IPS-18a (cell line): ENCODE data around the gene SLC15A1.

Source experiments
- H3K27ac ChIP-seq: one replicate; pipeline ENCODE4 v1.5.1; 2013; ENCODE audit warnings: low read length
- H3K27me3 ChIP-seq: one replicate; pipeline ENCODE4 v1.6.1; 2013; ENCODE audit warnings: mild to moderate bottlenecking, low read length; ENCODE audit not compliant: control insufficient read depth, insufficient read depth
- H3K36me3 ChIP-seq: one replicate; pipeline ENCODE4 v1.6.1; 2013; ENCODE audit warnings: low read depth, low read length; ENCODE audit not compliant: control insufficient read depth
- H3K4me1 ChIP-seq: one replicate; pipeline ENCODE4 v1.6.1; 2013; ENCODE audit warnings: low read depth, low read length; ENCODE audit not compliant: control insufficient read depth
- H3K4me3 ChIP-seq: one replicate; pipeline ENCODE4 v1.5.1; 2013; ENCODE audit warnings: low read length
- H3K9ac ChIP-seq: one replicate; pipeline ENCODE4 v1.6.1; 2013; ENCODE audit warnings: mild to moderate bottlenecking, low read length, moderate library complexity
- H3K9me3 ChIP-seq: one replicate; pipeline ENCODE4 v1.6.1; 2013; ENCODE audit warnings: low read depth, low read length; ENCODE audit not compliant: control insufficient read depth

The SLC15A1 gene

DNA sequence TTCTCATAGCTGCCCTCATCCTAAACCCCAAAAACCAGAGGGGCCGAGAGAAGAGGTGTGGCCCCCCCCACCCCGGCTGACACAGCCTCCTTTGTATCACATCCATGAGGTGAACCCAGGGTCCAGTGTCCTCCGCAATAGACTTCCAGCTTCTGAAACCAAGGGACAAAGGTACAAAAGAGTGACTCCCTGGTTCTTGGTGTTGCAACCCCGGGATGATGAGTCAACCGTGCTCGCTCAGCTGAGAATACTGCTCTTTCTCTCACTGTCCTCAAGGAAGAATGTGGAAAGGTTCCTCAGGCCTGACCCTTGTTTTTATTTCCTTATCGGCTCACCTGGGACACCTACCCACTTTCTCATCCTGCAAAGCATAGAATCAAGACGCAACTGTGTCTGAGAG lies 5.5 kb downstream of the SLC15A1 start:
- H3K27ac ChIP-seq, result no peak overlapping the region
- H3K9ac ChIP-seq, result no peak overlapping the region
- peaks cover 5% of the 10 kb centered on the region for H3K4me1 ChIP-seq
- H3K9me3 ChIP-seq, result no peaks in the 10 kb centered on the region
- no peak overlapping the region for H3K4me3 ChIP-seq
- no peaks in the 10 kb centered on the region for H3K36me3 ChIP-seq
- peaks cover 13% of the 10 kb centered on the region for H3K27me3 ChIP-seq

DNA sequence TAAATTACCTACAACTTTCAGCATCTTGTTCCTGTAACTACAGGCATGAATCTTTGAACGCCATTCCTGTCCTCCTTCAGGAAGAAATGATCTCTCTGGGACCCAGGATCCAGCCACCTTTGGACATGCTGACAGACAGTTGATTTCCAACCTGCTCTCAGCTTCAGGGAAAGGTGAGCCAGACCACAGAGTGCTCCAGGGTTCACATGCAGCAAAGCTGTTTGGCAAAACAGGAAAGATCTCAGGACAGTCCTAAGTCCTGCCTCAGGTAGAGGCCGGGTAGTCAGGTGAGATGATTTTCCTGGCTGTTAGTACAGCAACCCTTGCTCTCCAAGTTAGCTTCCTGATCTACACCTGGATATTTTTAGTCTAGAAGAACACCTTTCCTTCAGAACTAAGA lies 9.1 kb downstream of the SLC15A1 start:
- H3K27ac ChIP-seq, result no peak overlapping the region
- no peaks in the 10 kb centered on the region for H3K4me1 ChIP-seq
- H3K4me3 ChIP-seq, result no peak overlapping the region
- peaks cover 10% of the 10 kb centered on the region for H3K9me3 ChIP-seq
- H3K9ac ChIP-seq, result no peak overlapping the region
- no peaks in the 10 kb centered on the region for H3K36me3 ChIP-seq
- H3K27me3 ChIP-seq, result no peaks in the 10 kb centered on the region

DNA sequence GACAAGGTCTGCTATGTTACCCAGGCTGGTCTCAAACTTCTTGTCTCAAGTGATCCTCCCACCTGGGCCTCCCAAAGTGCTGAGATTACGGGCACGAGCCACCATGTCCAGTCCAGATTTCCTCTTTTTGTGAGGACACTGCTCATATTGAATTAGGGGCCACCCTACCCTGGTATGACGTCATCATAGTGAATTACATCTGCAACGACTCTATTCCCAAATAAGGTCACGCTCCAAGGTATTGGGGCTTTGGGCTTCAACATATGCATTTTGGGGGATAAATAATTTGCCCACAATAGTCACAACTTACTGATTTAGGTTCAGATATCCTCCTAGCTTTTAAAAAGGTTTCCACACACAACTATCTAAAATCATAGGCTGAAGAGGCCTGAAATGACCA lies 9.5 kb downstream of the SLC15A1 start:
- H3K4me1 ChIP-seq, result no peaks in the 10 kb centered on the region
- no peaks in the 10 kb centered on the region for H3K36me3 ChIP-seq
- H3K4me3 ChIP-seq, result no peak overlapping the region

DNA sequence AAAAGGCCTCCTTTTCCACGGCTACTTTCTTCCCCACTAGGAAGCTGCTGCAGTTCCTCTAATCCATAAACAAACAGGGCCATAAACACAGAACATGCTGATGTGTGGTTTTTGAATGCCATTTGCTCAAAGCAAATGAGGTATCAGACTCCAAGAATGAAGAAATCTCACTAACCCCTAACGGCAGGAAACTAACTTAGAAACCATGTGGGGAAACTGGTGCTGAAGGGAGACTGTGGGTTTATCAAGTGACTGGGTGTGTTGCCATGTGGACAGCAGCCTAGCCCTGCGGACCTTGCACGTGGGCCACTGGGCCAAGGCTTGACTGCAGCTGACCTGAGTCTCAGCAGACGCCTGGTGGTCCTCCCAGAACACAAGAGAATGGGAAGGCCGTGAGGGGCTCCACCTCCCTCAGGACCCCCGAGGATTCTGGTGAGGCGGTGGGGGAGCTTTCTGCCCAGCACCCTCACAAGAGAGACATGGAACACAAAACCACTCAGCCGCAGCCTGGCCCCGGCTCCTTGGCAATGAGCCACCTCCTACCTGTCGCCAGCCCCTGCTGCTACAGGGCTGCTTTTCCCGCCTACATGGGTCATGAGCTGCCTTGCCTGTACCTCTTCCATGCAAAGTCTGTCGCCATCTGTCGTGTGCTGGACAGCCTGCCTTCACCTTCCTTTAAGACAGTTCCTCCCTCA lies 10.6 kb downstream of the SLC15A1 start:
- Histone ChIP-seq H3K27ac (no peak overlapping the region), H3K4me1 (no peaks in the 10 kb centered on the region), H3K27me3 (no peaks in the 10 kb centered on the region), H3K36me3 (no peaks in the 10 kb centered on the region), H3K4me3 (no peak overlapping the region), H3K9ac (no peak overlapping the region), H3K9me3 (peaks cover 17% of the 10 kb centered on the region)

More for the DNA sequence above, 9.5 kb downstream of the SLC15A1 start:
- H3K9me3 ChIP-seq, result peaks cover 13% of the 10 kb centered on the region
- H3K27ac ChIP-seq, result no peak overlapping the region
- H3K27me3 ChIP-seq, result no peaks in the 10 kb centered on the region
- no peak overlapping the region for H3K9ac ChIP-seq

DNA sequence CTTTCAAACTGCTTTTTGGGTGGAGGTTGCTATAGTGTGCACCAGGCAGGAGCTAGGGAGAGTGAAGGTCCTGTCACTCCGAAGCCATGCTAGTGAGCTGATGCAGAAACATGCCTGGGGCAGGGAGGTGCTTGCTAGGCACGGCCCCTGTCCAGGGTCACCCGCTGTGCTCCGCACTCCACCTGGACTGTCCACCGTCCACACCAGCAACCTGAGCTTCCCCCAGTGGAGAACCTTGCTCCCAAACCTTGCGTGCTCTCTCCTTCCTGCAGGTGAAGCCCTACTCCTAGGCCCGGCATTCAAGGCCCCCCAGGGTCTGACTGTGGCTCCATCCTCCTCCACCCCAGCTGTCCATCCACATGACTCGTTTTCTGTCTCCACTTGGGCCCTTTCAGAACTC lies 12.3 kb downstream of the SLC15A1 start:
- H3K27ac ChIP-seq, result no peak overlapping the region
- no peaks in the 10 kb centered on the region for H3K36me3 ChIP-seq
- no peak overlapping the region for H3K4me3 ChIP-seq
- H3K4me1 ChIP-seq, result no peaks in the 10 kb centered on the region
- H3K9ac ChIP-seq, result no peak overlapping the region
- H3K9me3 ChIP-seq, result peaks cover 17% of the 10 kb centered on the region
- no peaks in the 10 kb centered on the region for H3K27me3 ChIP-seq

DNA sequence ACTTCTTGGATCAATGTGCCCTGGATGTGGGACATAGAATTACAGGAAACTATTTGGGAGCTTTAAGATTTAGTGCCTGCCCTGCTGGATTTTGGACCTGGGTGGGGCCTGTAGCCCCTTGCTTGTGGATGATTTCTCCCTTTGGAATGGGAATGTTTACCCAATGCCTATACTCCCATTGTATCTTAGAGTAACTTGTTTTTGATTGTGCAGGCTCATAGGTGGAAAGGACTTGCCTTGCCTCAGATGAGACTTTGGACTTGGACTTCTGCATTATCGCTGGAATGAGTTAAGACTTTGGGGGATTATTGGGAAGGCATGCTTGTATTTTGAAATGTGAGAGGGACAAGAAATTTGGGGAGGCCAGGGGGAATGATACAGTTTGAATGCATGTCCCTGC lies 13.5 kb downstream of the SLC15A1 start:
- no peak overlapping the region for H3K27ac ChIP-seq
- no peak overlapping the region for H3K4me3 ChIP-seq
- H3K9me3 ChIP-seq, result peaks cover 17% of the 10 kb centered on the region
- no peaks in the 10 kb centered on the region for H3K36me3 ChIP-seq
- H3K27me3 ChIP-seq, result no peaks in the 10 kb centered on the region
- no peaks in the 10 kb centered on the region for H3K4me1 ChIP-seq
- no peak overlapping the region for H3K9ac ChIP-seq

DNA sequence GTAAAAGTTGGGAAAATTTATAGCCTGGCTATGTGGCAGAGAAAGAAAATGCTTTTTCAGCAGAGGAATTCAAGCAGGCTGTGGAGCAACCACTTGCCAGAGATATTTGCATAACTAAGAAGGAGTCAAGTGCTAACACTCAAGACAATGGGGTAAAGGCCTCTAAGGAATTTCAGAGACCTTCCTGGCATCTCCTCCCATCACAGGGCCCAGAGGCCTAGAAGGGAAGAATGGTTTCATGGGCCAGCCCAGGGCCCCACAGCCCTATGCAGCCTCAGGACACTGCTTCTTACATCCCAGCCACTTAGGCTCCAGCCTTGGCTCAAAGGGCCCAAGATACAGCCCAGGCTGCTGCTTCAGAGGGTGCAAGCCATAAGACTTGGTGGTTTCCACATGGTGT lies 14.3 kb downstream of the SLC15A1 start:
- Histone ChIP-seq H3K27me3 (no peaks in the 10 kb centered on the region), H3K4me3 (no peak overlapping the region), H3K27ac (no peak overlapping the region)

DNA sequence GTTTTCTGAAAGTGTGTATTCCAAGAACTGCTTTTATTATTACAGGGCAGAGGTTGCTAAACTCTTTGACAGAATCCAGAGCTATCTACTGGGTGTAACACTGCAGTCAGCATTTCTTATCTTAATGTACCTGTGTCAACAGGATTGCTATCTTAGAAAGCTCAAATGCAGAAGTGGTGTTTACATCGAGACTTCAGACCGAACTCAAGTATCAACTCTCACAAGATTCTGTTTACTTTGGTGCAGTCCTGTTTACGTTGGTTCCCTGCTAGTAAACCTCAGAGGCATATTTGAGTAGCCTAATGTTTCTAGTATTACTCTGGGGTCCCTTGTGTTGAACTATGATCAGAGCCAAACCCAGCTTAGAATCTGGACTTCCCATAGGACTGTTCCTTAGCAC lies 20.5 kb downstream of the SLC15A1 start:
- no peaks in the 10 kb centered on the region for H3K36me3 ChIP-seq
- no peaks in the 10 kb centered on the region for H3K4me1 ChIP-seq
- H3K27me3 ChIP-seq, result no peaks in the 10 kb centered on the region
- H3K9ac ChIP-seq, result no peak overlapping the region
- no peaks in the 10 kb centered on the region for H3K9me3 ChIP-seq
- no peak overlapping the region for H3K27ac ChIP-seq
- no peak overlapping the region for H3K4me3 ChIP-seq

More for the DNA sequence above, 14.3 kb downstream of the SLC15A1 start:
- Histone ChIP-seq H3K36me3 (no peaks in the 10 kb centered on the region), H3K9me3 (peaks cover 17% of the 10 kb centered on the region), H3K4me1 (no peaks in the 10 kb centered on the region), H3K9ac (no peak overlapping the region)

DNA sequence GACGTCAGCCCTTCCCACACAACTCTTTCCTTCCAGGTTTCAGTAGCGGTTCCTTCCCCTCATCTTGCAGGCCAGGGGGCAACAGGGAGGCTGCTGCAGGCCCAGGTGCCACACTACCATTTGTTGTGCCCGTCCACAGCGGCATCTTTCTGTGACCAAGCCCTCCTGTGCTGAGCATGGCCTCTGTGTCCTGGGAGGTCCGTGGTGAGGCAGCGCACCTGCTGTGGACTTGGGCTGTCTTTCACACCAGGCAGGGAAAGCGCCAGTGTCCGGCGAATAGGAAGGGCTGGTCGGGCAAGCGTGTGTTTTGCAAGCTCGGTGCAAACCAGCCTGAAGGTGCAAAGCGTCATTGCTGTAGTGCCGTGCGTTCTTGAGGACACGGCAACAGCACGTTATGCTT lies 21.4 kb downstream of the SLC15A1 start:
- H3K4me3 ChIP-seq, result no peak overlapping the region

DNA sequence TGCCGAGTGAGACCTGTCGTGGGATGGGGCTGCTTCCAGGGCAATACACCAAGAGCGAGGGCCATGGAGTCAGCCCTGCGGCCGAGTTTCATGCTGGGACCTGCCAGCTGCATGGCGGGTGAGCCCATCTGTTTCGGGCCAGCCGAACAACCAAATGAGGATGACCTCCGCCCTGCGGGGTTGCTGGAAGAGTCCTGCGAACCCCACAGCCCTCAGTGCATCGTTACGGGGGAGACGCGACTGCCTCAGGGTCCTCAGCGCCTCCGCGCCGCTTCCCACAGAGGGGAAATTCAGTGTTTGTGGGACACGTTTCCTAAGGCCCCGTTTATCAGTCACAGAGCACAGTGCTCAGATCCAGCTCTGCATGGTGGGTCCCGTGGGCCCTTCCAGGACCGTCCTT lies 22.0 kb downstream of the SLC15A1 start:
- Histone ChIP-seq H3K27me3 (no peaks in the 10 kb centered on the region), H3K9ac (no peak overlapping the region), H3K4me1 (no peaks in the 10 kb centered on the region), H3K4me3 (no peak overlapping the region), H3K36me3 (no peaks in the 10 kb centered on the region), H3K27ac (no peak overlapping the region), H3K9me3 (no peaks in the 10 kb centered on the region)

More for the DNA sequence above, 21.4 kb downstream of the SLC15A1 start:
- Histone ChIP-seq H3K27me3 (no peaks in the 10 kb centered on the region), H3K27ac (no peak overlapping the region), H3K36me3 (no peaks in the 10 kb centered on the region), H3K9me3 (no peaks in the 10 kb centered on the region), H3K9ac (no peak overlapping the region), H3K4me1 (no peaks in the 10 kb centered on the region)

DNA sequence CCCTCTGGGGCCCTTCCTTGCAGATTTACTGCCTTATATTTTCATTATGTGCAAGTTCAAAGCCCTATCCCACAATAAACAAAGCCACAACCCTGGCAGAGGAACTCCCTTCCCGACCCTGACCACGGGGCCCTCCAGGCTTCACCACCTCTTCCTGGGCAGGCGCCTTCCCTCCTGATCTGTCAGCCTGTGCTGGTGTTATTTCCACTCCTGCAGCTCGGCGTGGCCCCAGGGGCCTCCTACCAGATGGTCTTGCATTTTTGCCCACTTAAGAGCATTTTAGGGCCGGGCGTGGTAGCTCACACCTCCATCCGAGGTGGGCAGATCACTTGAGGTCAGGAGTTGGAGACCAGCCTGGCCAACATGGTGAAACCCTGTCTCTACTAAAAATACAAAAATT lies 22.8 kb downstream of the SLC15A1 start:
- Histone ChIP-seq H3K9me3 (no peaks in the 10 kb centered on the region), H3K9ac (no peak overlapping the region), H3K36me3 (no peaks in the 10 kb centered on the region), H3K4me3 (no peak overlapping the region), H3K27me3 (no peaks in the 10 kb centered on the region), H3K4me1 (no peaks in the 10 kb centered on the region), H3K27ac (no peak overlapping the region)

DNA sequence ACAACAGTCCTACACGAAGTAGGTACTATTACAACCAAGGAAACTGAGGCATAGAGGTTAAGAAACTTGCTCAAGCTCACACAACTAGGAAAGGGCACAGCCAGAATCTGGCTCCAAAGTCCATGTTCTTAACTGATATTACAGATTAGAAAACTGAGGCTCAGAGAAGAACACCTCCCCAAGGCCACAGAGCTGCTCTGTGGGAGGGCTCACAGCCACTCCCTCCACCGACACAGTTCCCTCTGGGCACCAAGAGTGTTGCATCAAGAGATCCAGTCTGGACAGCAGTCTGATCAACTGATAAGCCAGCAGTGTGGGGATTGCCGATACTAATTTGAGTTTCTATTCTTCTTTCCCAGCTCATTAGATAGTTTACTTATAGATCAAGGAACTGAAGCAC lies 29.5 kb downstream of the SLC15A1 start:
- no peaks in the 10 kb centered on the region for H3K9me3 ChIP-seq
- no peaks in the 10 kb centered on the region for H3K36me3 ChIP-seq
- H3K4me3 ChIP-seq, result no peak overlapping the region
- no peak overlapping the region for H3K9ac ChIP-seq
- no peaks in the 10 kb centered on the region for H3K27me3 ChIP-seq
- H3K4me1 ChIP-seq, result no peaks in the 10 kb centered on the region
- H3K27ac ChIP-seq, result no peak overlapping the region
